Adrenal gland (tissue), 12 donors: ENCODE measurements around the gene ARHGEF16. TPM values are rescaled to one million over a fixed set of nuclear protein-coding genes. Genes with fewer than 3 reads are reported as not detected.

Source experiments
- DNase-seq, 7 donors: peaks; one replicate each; pipeline ENCODE4 v3.0.0-alpha.2; 2019 to 2020
- H3K27ac ChIP-seq, 5 donors: fragments of 200-600 bp; sonication (generic) in 4 of 5; 1 replicate in 3 of 5; 2 replicates in 2 of 5; pipeline versions ENCODE4 v1.5.1 to v1.8.0; 2016 to 2020; ENCODE audit warnings: mild to moderate bottlenecking in 1 of 5
- H3K27me3 ChIP-seq: fragments of 200-600 bp; 2 replicates; pipeline ENCODE4 v1.8.0; 2021
- H3K36me3 ChIP-seq, 2 donors: fragments of 200-600 bp; replicated peaks in 1 of 2; 1 replicate in 1 of 2; 2 replicates in 1 of 2; pipeline versions ENCODE4 v1.5.1 to v1.8.0; 2018 to 2022
- H3K4me1 ChIP-seq, 2 donors: fragments of 200-600 bp; replicated peaks in 1 of 2; 1 replicate in 1 of 2; 2 replicates in 1 of 2; pipeline versions ENCODE4 v1.5.1 to v1.8.0; 2018 to 2021
- H3K4me3 ChIP-seq, 4 donors: fragments of 200-600 bp; sonication (generic) in 3 of 4; one replicate each; pipeline ENCODE4 v1.5.1; 2016 to 2018
- H3K9me3 ChIP-seq, 3 donors: fragments of 200-600 bp; sonication (generic) in 1 of 3; replicated peaks in 1 of 3; 1 replicate in 2 of 3; 2 replicates in 1 of 3; pipeline versions ENCODE4 v1.5.1 to v1.8.0; 2016 to 2021
- CTCF ChIP-seq, 6 experiments: fragments of 450-650 bp in 4 of 6; fragments of 200-600 bp in 2 of 6; sonication (generic) in 1 of 6; IDR thresholded peaks; 1 replicate in 5 of 6; 2 replicates in 1 of 6; pipeline versions ENCODE4 v1.5.1 to v1.8.0; 2016 to 2021; ENCODE audit warnings: antibody characterized with exemption in 6 of 6, mild to moderate bottlenecking in 2 of 6, moderate library complexity in 1 of 6
- POLR2A ChIP-seq, 2 donors: fragments of 450-650 bp; IDR thresholded peaks; one replicate each; pipeline ENCODE4 v1.6.1; 2017; ENCODE audit warnings: antibody characterized with exemption in 2 of 2, mild to moderate bottlenecking in 2 of 2, moderate library complexity in 1 of 2
- WGBS, 4 donors: extraction: QIAGEN DNeasy Blood & Tissue Kit in 2 of 4; methylation state at CpG; one replicate each; pipeline versions ENCODE4 v1.1.5 to v1.1.7; 2013 to 2017; 5-methylcytosine and 5-hydroxymethylcytosine counted together
- intact Hi-C, 2 donors: fragments of 100-400 bp; cut with DNase I; formaldehyde crosslinking; loops; one replicate each; pipeline versions ENCODE4 v1.14.1 to v1.15.0; 2022 to 2023
- polyA plus RNA-seq, 3 donors: library from polyadenylated mRNA; stranded (reverse); fragments of 200-250 nt in 2 of 3; fragments of 350-450 nt in 1 of 3; fragmentation: Illumina TruSeq in 1 of 3; extraction: RNeasy Lipid Tissue Mini Kit (QIAGEN cat#74804) in 1 of 3; gene quantifications; one replicate each; pipeline ENCODE4 v1.2.3, GENCODE V29; 2013 to 2014
- total RNA-seq, 9 donors: library from RNA; depleted of rRNA in 4 of 9; stranded (reverse); fragments of >200 nt in 4 of 9; fragments of 120-200 nt in 1 of 9; fragmentation: NEBNext Ultra II Directional in 1 of 9; extraction: Animal tissue kit (Norgen Biotek cat#: 25700) in 1 of 9; gene quantifications; one replicate each; pipeline versions ENCODE4 v1.1.0 to v1.2.4, GENCODE V29; 2013 to 2023
- donor health status: healthy with polysubstance abuse.
- donor health status: Bipolar disorder and iron deficiency.
- donor health status: DM: yes; HTN: yes; CAD: no.
- donor health status: DM: no; HTN: no; CAD: no.
- donor health status: DM: no; HTN: no; CAD: no.
- donor health status: DM: yes; HTN: yes; CAD: no.

The ARHGEF16 gene
- total and polyA plus RNA-seq, 12 donors, result 0.11 to 3.1 (median 0.83) TPM

DNA sequence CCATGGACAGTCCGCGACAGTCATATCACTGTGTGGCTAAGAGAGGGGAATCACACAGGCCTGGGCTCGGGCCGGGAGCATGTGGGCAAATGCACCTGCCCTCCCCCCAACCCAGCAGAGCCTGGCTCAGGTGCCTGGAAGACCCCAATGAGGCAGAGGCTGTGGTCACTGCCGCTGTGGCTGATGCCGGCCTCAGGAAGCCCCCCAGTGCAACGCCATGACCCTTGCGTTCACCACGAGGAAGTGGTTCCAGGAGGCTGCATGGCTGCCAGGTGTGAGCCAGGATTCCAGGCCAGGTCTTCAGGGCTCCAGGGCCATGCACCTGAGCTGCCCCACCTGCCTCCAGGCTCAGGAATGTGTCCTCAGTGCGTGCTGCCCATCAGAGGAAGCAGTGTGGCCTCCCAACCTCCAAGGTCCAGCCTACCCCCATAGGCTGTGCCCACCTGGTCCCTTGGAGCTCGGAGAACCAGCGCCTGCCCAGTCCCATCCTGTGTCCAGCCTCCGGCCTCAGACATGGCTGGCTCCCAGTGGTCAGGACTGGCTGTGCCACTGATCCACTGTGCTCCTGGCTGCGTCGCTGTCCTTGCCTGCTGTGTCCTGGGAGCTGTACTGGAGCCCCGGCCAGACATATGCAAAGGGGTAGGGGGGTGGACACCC lies 8.0 kb downstream of the ARHGEF16 start:
- Histone ChIP-seq H3K36me3 (no peaks in the 10 kb centered on the region), H3K9me3 (no peaks in the 10 kb centered on the region), H3K27me3 (no peaks in the 10 kb centered on the region), H3K27ac (no peak overlapping the region), H3K4me3 (no peak overlapping the region), H3K4me1 (no peaks in the 10 kb centered on the region)
- WGBS, 4 donors, result 64 to 95% (median 84%) methylated on average over 7 to 16 of the region's 16 CpGs
- intact Hi-C loops, result no loop called here
- TF ChIP-seq CTCF (IDR thresholded peaks at IDR 0.05) (no peak), POLR2A (IDR thresholded peaks at IDR 0.05) (no peak)
- no peak for DNase-seq

DNA sequence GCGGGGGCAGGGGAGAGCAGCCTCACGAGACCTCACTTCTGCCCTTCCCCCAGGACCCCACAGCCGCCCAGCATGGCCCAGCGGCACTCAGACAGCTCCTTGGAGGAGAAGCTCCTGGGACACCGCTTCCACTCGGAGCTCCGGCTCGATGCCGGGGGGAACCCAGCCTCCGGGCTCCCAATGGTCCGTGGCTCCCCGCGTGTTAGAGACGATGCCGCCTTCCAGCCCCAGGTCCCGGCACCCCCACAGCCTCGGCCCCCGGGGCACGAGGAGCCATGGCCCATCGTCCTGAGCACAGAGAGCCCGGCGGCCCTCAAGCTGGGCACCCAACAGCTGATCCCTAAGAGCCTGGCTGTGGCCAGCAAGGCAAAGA lies 8.5 kb downstream of the ARHGEF16 start:
- 83 to 94% (median 91%) methylated on average over 6 to 22 of the region's 22 CpGs; no CpG with 5 or more reads in 1 of the 4 donors for WGBS, 4 donors
- TF ChIP-seq POLR2A (IDR thresholded peaks at IDR 0.05) (no peak), CTCF (IDR thresholded peaks at IDR 0.05) (no peak)
- Histone ChIP-seq H3K4me3 (no peak overlapping the region), H3K27me3 (no peaks in the 10 kb centered on the region), H3K27ac (no peak overlapping the region), H3K4me1 (no peaks in the 10 kb centered on the region), H3K36me3 (no peaks in the 10 kb centered on the region), H3K9me3 (no peaks in the 10 kb centered on the region)
- intact Hi-C loops, result no loop called here
- no peak for DNase-seq

- TF ChIP-seq POLR2A (IDR thresholded peaks at IDR 0.05) (no peak), CTCF (IDR thresholded peaks at IDR 0.05) (no peak)
- WGBS, 4 donors, result 63 to 87% (median 76%) methylated on average over 7 to 20 of the region's 20 CpGs
- H3K36me3 ChIP-seq, result no peaks in the 10 kb centered on the region
- H3K27ac ChIP-seq, result no peak overlapping the region
- no peaks in the 10 kb centered on the region for H3K9me3 ChIP-seq
- no peaks in the 10 kb centered on the region for H3K27me3 ChIP-seq
- intact Hi-C loops, result no loop called here
- DNase-seq, result no peak
- H3K4me3 ChIP-seq, result no peak overlapping the region
- H3K4me1 ChIP-seq, result no peaks in the 10 kb centered on the region
Measured at GRCh38 chr1:3463408-3463863, 9.0 kb downstream of the ARHGEF16 start.

GRCh38 chr1:3463891-3464648 lies 9.6 kb downstream of the ARHGEF16 start:
- no peaks in the 10 kb centered on the region for H3K27me3 ChIP-seq
- no peaks in the 10 kb centered on the region for H3K9me3 ChIP-seq
- no peaks in the 10 kb centered on the region for H3K4me1 ChIP-seq
- DNase-seq, result peak in 1 of 7 donors; percentile 6
- intact Hi-C loops, result no loop called here
- TF ChIP-seq POLR2A (IDR thresholded peaks at IDR 0.05), result no peak
- TF ChIP-seq CTCF (IDR thresholded peaks at IDR 0.05), result no peak
- no peaks in the 10 kb centered on the region for H3K36me3 ChIP-seq
- no peak overlapping the region for H3K4me3 ChIP-seq
- WGBS, 4 donors, result 75 to 90% (median 81%) methylated on average over 7 to 21 of the region's 21 CpGs
- H3K27ac ChIP-seq, result no peak overlapping the region
